OCI-LY7 (cell line): ENCODE results near the gene AK2.

Source experiments
- CTCF ChIP-seq: fragments of 200-600 bp; sonication (generic); conservative IDR thresholded peaks from 2 replicates; pipeline ENCODE4 v1.5.1; 2014; ENCODE audit warnings: mild to moderate bottlenecking, antibody characterized with exemption, low read length, moderate library complexity, mixed read lengths
- EZH2phosphoT487 ChIP-seq: fragments of 200-600 bp; sonication (generic); IDR thresholded peaks from 2 replicates; pipeline ENCODE4 v1.6.1; 2018; ENCODE audit warnings: low read depth, borderline replicate concordance, mild to moderate bottlenecking, mixed run types, antibody characterized with exemption, low read length, moderate library complexity, mixed read lengths

DNA sequence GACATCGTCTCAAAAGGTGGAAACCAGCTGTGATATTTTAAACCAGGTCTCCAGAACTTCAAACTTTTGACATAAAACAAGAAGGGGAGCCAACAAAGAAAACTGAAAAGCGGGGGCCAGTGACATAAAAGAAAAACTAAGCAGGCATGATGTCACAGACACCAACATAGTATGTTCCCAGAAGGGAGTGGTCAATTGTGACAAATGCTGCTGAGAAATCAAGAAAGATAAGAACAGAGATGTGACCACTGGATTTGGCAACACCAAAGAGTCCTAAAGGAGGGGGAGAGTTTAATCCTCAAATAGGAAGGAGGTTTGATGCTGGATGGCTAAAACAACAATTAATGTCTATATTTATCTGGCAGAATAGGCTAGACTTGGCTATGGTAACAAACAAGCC is 69.8 kb downstream of the AK2 start:
- TF ChIP-seq CTCF (no peak), EZH2phosphoT487 (no peak)
